GM12878 (cell line): ENCODE measurements around the gene ZNF526. TPM values are rescaled to one million over a fixed set of nuclear protein-coding genes. Genes with fewer than 3 reads are reported as not detected.

Experiments
- ATAC-seq: fragments of 200-7000 bp; cut with Tn5 transposase; 3 replicates; pipeline ENCODE4 v1.9.1; 2020; ENCODE audit warnings: mild to moderate bottlenecking, moderate library complexity
- BruUV-seq: library from RNA; stranded (reverse); fragments of 400-500 nt; replicated peaks from 2 replicates; lab custom pipeline; 2021; lab: Mats Ljungman, UMichigan
- CTCF ChIA-PET: fragments of 300-600 bp; sonication (Branson Sonifier 250); formaldehyde crosslinking; extraction: SDS; loops from one replicate; lab custom pipeline; 2021; ENCODE audit warnings: inconsistent platforms; lab: Yijun Ruan, JAX
- POLR2A ChIA-PET: fragments of 350-600 bp; formaldehyde crosslinking; extraction: SDS; loops from one replicate; lab custom pipeline; 2021; ENCODE audit warnings: inconsistent platforms; lab: Charles Lee
- RAD21 ChIA-PET: fragments of 300-600 bp; sonication (Branson Sonifier 250); formaldehyde crosslinking; loops from one replicate; lab custom pipeline; 2023; ENCODE audit warnings: antibody characterized with exemption; ENCODE audit not compliant: unreplicated experiment; lab: Charles Lee
- SMC1A ChIA-PET: fragments of 300-600 bp; sonication (Branson Sonifier 250); formaldehyde crosslinking; loops from one replicate; lab custom pipeline; 2023; ENCODE audit not compliant: unreplicated experiment, uncharacterized antibody; lab: Charles Lee
- DNase-seq: peaks from one replicate; pipeline ENCODE4 v3.0.0-alpha.2; 2011; ENCODE audit warnings: low read depth, low spot score
- FAIRE-seq: peaks from 3 replicates; lab custom pipeline; 2011; peaks lifted over from hg19 to GRCh38; lab: Jason Lieb, UNC
- H2AFZ ChIP-seq: 2 replicates; pipeline ENCODE4 v1.6.0; 2011; ENCODE audit warnings: low read depth, low read length, control low read depth; ENCODE audit not compliant: control insufficient read depth
- H3K27ac ChIP-seq: 2 replicates; pipeline ENCODE4 v1.5.1; 2011; ENCODE audit warnings: control low read depth; ENCODE audit not compliant: control insufficient read depth, insufficient read depth
- H3K27me3 ChIP-seq, 2 experiments: replicated peaks in 1 of 2; 2 replicates each; pipeline versions ENCODE4 v1.6.0 to v1.6.1; 2011; ENCODE audit warnings: low read length in 1 of 2; ENCODE audit not compliant: control insufficient read depth in 2 of 2, insufficient read depth in 2 of 2
- H3K36me3 ChIP-seq, 2 experiments: 2 replicates each; pipeline ENCODE4 v1.5.1; 2011; ENCODE audit warnings: low read length in 1 of 2; ENCODE audit not compliant: control insufficient read depth in 2 of 2, insufficient read depth in 2 of 2
- H3K4me1 ChIP-seq: 2 replicates; pipeline ENCODE4 v1.6.1; 2011; ENCODE audit warnings: mild to moderate bottlenecking, low read length, moderate library complexity, mixed read lengths; ENCODE audit not compliant: control insufficient read depth, insufficient read depth
- H3K4me2 ChIP-seq: 2 replicates; pipeline ENCODE4 v1.6.0; 2011; ENCODE audit warnings: control low read depth; ENCODE audit not compliant: control insufficient read depth, insufficient read depth
- H3K4me3 ChIP-seq: fragments of 200-600 bp; sonication (generic); 2 replicates; pipeline ENCODE4 v1.5.1; 2016
- H3K79me2 ChIP-seq: 2 replicates; pipeline ENCODE4 v1.6.0; 2011; ENCODE audit warnings: low read length; ENCODE audit not compliant: control insufficient read depth, insufficient read depth
- H3K9ac ChIP-seq: 2 replicates; pipeline ENCODE4 v1.8.0; 2011; ENCODE audit warnings: low read length, control low read depth, mixed read lengths; ENCODE audit not compliant: control insufficient read depth, insufficient read depth
- H3K9me3 ChIP-seq: replicated peaks from 3 replicates; pipeline ENCODE4 v1.5.1; 2011; ENCODE audit warnings: mild to moderate bottlenecking, low read length; ENCODE audit not compliant: control insufficient read depth, insufficient read depth
- H4K20me1 ChIP-seq: 2 replicates; pipeline ENCODE4 v1.6.0; 2011; ENCODE audit not compliant: control insufficient read depth, insufficient read depth
- CBX5 ChIP-seq: sonication (generic); IDR thresholded peaks from 2 replicates; pipeline ENCODE4 v1.6.1; 2016; ENCODE audit warnings: low read depth, moderate library complexity, mild to moderate bottlenecking, inconsistent platforms
- CHD4 ChIP-seq: fragments of 200-600 bp; sonication (generic); IDR thresholded peaks from 2 replicates; pipeline ENCODE4 v1.6.1; 2016; ENCODE audit warnings: mild to moderate bottlenecking
- CTCF ChIP-seq, 3 experiments: IDR thresholded peaks in 2 of 3; conservative IDR thresholded peaks in 1 of 3; 2 replicates each; pipeline ENCODE4 v1.5.1; 2011; ENCODE audit warnings: low read depth in 3 of 3, low read length in 3 of 3, mild to moderate bottlenecking in 3 of 3, control low read depth in 2 of 3, moderate library complexity in 2 of 3, inconsistent platforms in 1 of 3, mixed read lengths in 1 of 3; ENCODE audit not compliant: control insufficient read depth in 2 of 3, insufficient read depth in 1 of 3; ENCODE audit errors: extremely low read depth in 1 of 3
- FOS ChIP-seq: IDR thresholded peaks from 3 replicates; pipeline ENCODE4 v1.6.1; 2011; ENCODE audit warnings: borderline replicate concordance; ENCODE audit not compliant: insufficient read length; ENCODE audit errors: extremely low read depth
- HDAC6 ChIP-seq: fragments of 200-600 bp; sonication (generic); IDR thresholded peaks from one replicate; pipeline ENCODE4 v1.8.0; 2017; ENCODE audit warnings: antibody characterized with exemption; ENCODE audit not compliant: unreplicated experiment
- HSF1 ChIP-seq: fragments of 150-350 bp; IDR thresholded peaks from 2 replicates; pipeline ENCODE4 v1.6.1; 2014; ENCODE audit warnings: mild to moderate bottlenecking, low read depth, low read length
- NFIC ChIP-seq: IDR thresholded peaks from 2 replicates; pipeline ENCODE4 v1.6.1; 2012; ENCODE audit warnings: low read depth, mild to moderate bottlenecking, inconsistent platforms, low read length, moderate library complexity
- RAD51 ChIP-seq: fragments of 450-650 bp; IDR thresholded peaks from 2 replicates; pipeline ENCODE4 v1.6.1; 2016; ENCODE audit warnings: moderate library complexity, mild to moderate bottlenecking, inconsistent platforms
- YY1 ChIP-seq: IDR thresholded peaks from 2 replicates; pipeline ENCODE4 v1.6.1; 2011; ENCODE audit warnings: low read depth, mild to moderate bottlenecking, low read length
- ZBTB4 ChIP-seq: fragments of 450-650 bp; formaldehyde crosslinking; IDR thresholded peaks from 2 replicates; pipeline ENCODE4 v1.4.0; 2022; ENCODE audit warnings: mild to moderate bottlenecking, moderate library complexity
- WGBS: methylation state at CpG from one replicate; pipeline ENCODE4 v1.1.6; 2016; ENCODE audit warnings: low lambda C conversion rate; ENCODE audit not compliant: insufficient replicate concordance, insufficient coverage; ENCODE audit errors: missing lambda C conversion rate; 5-methylcytosine and 5-hydroxymethylcytosine counted together
- in situ Hi-C: fragments of 300-500 bp; cut with MboI; formaldehyde crosslinking; loops from 9 replicates; pipeline ENCODE4 v1.14.3; 2018; ENCODE audit warnings: mixed read lengths
- intact Hi-C: fragments of 100-400 bp; cut with micrococcal nuclease; formaldehyde crosslinking; loops from one replicate; pipeline ENCODE4 v1.14.2; 2022; ENCODE audit not compliant: unreplicated experiment
- polyA plus RNA-seq, 11 experiments: library from polyadenylated mRNA; depleted of rRNA in 4 of 11; unstranded in 6 of 11; stranded (reverse) in 5 of 11; fragments of >200 nt; fragmentation: Nextera tagmentation in 4 of 11; fragmentation: Illumina TruSeq in 1 of 11; extraction: Ambion mirVana in 4 of 11; extraction: Trizol in 1 of 11; gene quantifications; 1 replicate in 1 of 11; 2 replicates in 10 of 11; pipeline versions ENCODE4 v1.2.1 to v1.2.3, GENCODE V29; 2011 to 2016; ENCODE audit warnings: inconsistent platforms in 2 of 11, missing spikeins in 2 of 11, low read depth in 1 of 11
- total RNA-seq, 4 experiments: library from RNA; depleted of rRNA in 3 of 4; stranded (reverse); fragments of >200 nt in 3 of 4; fragmentation: Illumina TruSeq in 1 of 4; extraction: Trizol in 1 of 4; gene quantifications; 2 replicates each; pipeline versions ENCODE4 v1.2.1 to v1.2.3, GENCODE V29; 2013 to 2021
- TF ChIP-seq, protein P1 (sequence below): fragments of 450-650 bp; formaldehyde crosslinking; IDR thresholded peaks from 2 replicates; pipeline ENCODE4 v1.5.0; 2022; ENCODE audit warnings: mild to moderate bottlenecking, missing genetic modification characterization

Gene ZNF526
- total and polyA plus RNA-seq, 10 of the 15 experiments (the other 5 are each of a cell fraction or from before 2014, with no cell fraction given): 1.8 to 18.3 (median 5.5) TPM

GRCh38 chr19:42272535-42272897 is 52.4 kb downstream of the ZNF526 start (continued):
- no peak for TF ChIP-seq CTCF (IDR thresholded peaks at IDR 0.05 in 2 of 3, conservative IDR thresholded peaks at IDR 0.05 in 1 of 3; ENCODE audit: control insufficient read depth in 2 of 3, extremely low read depth in 1 of 3, insufficient read depth in 1 of 3, low read depth in 3 of 3, low read length in 3 of 3)

DNA sequence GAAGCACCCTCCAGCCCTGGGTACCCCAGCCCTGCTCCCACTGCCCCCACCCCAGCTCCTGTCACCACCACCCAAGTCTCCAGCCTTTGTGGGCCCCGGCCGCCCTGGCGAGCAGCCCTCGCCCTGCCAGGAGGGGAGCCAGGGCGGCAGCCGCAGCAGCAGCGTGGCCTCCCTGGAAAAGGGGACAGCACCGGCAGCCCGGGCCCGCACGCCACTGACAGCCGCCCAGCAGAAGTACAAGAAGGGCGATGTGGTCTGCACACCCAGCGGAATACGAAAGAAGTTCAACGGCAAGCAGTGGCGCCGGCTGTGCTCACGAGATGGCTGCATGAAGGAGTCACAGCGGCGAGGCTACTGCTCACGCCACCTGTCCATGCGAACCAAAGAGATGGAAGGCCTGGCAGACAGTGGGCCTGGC is 52.9 kb downstream of the ZNF526 start:
- intact Hi-C loops: no loop called here
- CTCF ChIA-PET: no interaction called here
- POLR2A ChIA-PET: no interaction called here
- Histone ChIP-seq H3K9ac (no peak overlapping the region), H3K9me3 (no peaks in the 10 kb centered on the region), H3K36me3 (peaks cover 3 to 19% of the 10 kb centered on the region in 2 experiments; a peak in 3 of 4 replicates), H3K79me2 (peaks cover 34% of the 10 kb centered on the region), H3K27me3 (no peaks in the 10 kb centered on the region), H2AFZ (no peak overlapping the region), H3K4me3 (no peak overlapping the region), H4K20me1 (no peaks in the 10 kb centered on the region; the same call in 1 of the 2 replicates), H3K4me1 (peaks cover 28% of the 10 kb centered on the region), H3K27ac (no peak overlapping the region), H3K4me2 (no peak overlapping the region)
- BruUV-seq: no TSS peak
- over 99% methylated on average over 23 of the region's 23 CpGs for WGBS
- FAIRE-seq (no peak), ATAC-seq (no peak), DNase-seq (no peak)
- RAD21 ChIA-PET: no interaction called here
- in situ Hi-C loops: no loop called here
- TF ChIP-seq FOS (no peak), ZBTB4 (CRISPR knock-in tag) (no peak), YY1 (no peak), HSF1 (no peak), HDAC6 (no peak), NFIC (no peak), CHD4 (no peak), CBX5 (no peak), RAD51 (no peak)
- TF ChIP-seq, protein P1, sequence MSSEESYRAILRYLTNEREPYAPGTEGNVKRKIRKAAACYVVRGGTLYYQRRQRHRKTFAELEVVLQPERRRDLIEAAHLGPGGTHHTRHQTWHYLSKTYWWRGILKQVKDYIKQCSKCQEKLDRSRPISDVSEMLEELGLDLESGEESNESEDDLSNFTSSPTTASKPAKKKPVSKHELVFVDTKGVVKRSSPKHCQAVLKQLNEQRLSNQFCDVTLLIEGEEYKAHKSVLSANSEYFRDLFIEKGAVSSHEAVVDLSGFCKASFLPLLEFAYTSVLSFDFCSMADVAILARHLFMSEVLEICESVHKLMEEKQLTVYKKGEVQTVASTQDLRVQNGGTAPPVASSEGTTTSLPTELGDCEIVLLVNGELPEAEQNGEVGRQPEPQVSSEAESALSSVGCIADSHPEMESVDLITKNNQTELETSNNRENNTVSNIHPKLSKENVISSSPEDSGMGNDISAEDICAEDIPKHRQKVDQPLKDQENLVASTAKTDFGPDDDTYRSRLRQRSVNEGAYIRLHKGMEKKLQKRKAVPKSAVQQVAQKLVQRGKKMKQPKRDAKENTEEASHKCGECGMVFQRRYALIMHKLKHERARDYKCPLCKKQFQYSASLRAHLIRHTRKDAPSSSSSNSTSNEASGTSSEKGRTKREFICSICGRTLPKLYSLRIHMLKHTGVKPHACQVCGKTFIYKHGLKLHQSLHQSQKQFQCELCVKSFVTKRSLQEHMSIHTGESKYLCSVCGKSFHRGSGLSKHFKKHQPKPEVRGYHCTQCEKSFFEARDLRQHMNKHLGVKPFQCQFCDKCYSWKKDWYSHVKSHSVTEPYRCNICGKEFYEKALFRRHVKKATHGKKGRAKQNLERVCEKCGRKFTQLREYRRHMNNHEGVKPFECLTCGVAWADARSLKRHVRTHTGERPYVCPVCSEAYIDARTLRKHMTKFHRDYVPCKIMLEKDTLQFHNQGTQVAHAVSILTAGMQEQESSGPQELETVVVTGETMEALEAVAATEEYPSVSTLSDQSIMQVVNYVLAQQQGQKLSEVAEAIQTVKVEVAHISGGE (CRISPR knock-in tag): no peak
- SMC1A ChIA-PET: no interaction called here
